Testis (tissue), 3 donors: ENCODE results near the gene NDUFAF3. TPM values are rescaled to one million over a fixed set of nuclear protein-coding genes. Genes with fewer than 3 reads are reported as not detected.
A peak's percentile ranks its signal among the peaks of the same experiment; 100 is the strongest.

Source experiments
- DNase-seq: peaks from one replicate; pipeline ENCODE4 v3.0.0-alpha.2; 2019
- H3K27ac ChIP-seq, 2 donors: fragments of 200-600 bp; sonication (generic); one replicate each; pipeline ENCODE4 v1.5.1; 2019
- H3K27me3 ChIP-seq: fragments of 200-600 bp; sonication (generic); one replicate; pipeline ENCODE4 v1.5.1; 2019
- H3K36me3 ChIP-seq: fragments of 200-600 bp; sonication (generic); one replicate; pipeline ENCODE4 v1.5.1; 2017; ENCODE audit warnings: low read depth; ENCODE audit errors: missing control alignments
- H3K4me1 ChIP-seq: fragments of 200-600 bp; sonication (generic); one replicate; pipeline ENCODE4 v1.5.1; 2019
- H3K4me3 ChIP-seq, 2 donors: fragments of 200-600 bp; sonication (generic); one replicate each; pipeline ENCODE4 v1.5.1; 2017 to 2019
- H3K9me3 ChIP-seq: fragments of 200-600 bp; sonication (generic); one replicate; pipeline ENCODE4 v1.5.1; 2017
- CTCF ChIP-seq, 3 experiments: fragments of 450-650 bp in 2 of 3; fragments of 200-600 bp in 1 of 3; sonication (generic) in 1 of 3; IDR thresholded peaks; one replicate each; pipeline ENCODE4 v1.5.1; 2016 to 2019; ENCODE audit warnings: antibody characterized with exemption in 3 of 3, mild to moderate bottlenecking in 2 of 3, moderate library complexity in 1 of 3
- POLR2A ChIP-seq: fragments of 450-650 bp; IDR thresholded peaks from one replicate; pipeline ENCODE4 v1.6.1; 2017; ENCODE audit warnings: antibody characterized with exemption, mild to moderate bottlenecking, moderate library complexity
- WGBS, 2 donors: methylation state at CpG; one replicate each; pipeline ENCODE4 v1.1.5; 2018; 5-methylcytosine and 5-hydroxymethylcytosine counted together
- intact Hi-C: fragments of 100-400 bp; cut with DNase I; formaldehyde crosslinking; loops from one replicate; pipeline ENCODE4 v1.15.1; 2023; ENCODE audit warnings: low total_unique reads
- polyA plus RNA-seq: library from polyadenylated mRNA; stranded (reverse); fragments of 350-450 nt; fragmentation: Illumina TruSeq; extraction: RNeasy Lipid Tissue Mini Kit (QIAGEN cat#74804); gene quantifications from one replicate; pipeline ENCODE4 v1.2.3, GENCODE V29; 2014; ENCODE audit warnings: low read depth, low replicate concordance; ENCODE audit not compliant: insufficient read depth
- total RNA-seq, 2 donors: library from RNA; depleted of rRNA; stranded (reverse); fragments of >200 nt; gene quantifications; one replicate each; pipeline ENCODE4 v1.2.3, GENCODE V29; 2016

The NDUFAF3 gene
- total and polyA plus RNA-seq, 3 donors from 2014 or later = 324 to 544 (median 416) TPM

GRCh38 chr3:49021213-49021812, 608 bp upstream of the NDUFAF3 start:
- Histone ChIP-seq H3K36me3 (no peaks in the 10 kb centered on the region), H3K27me3 (no peaks in the 10 kb centered on the region), H3K4me3 (peak overlapping the region; percentile 93 to 94), H3K27ac (peak overlapping the region; percentile 99), H3K4me1 (peaks cover 34% of the 10 kb centered on the region), H3K9me3 (no peaks in the 10 kb centered on the region)
- WGBS, 2 donors = 0 to 1% methylated on average over 13 to 47 of the region's 60 CpGs
- intact Hi-C loops = loop anchor here (10.0 kb wide), 2 partner anchors 73 to 253 kb away; partner anchors contain the start of genes C3orf62 and QRICH1
- TF ChIP-seq CTCF (IDR thresholded peaks at IDR 0.05) (no peak), POLR2A (peak; percentile 99)
- DNase-seq = peak; percentile 99

DNA sequence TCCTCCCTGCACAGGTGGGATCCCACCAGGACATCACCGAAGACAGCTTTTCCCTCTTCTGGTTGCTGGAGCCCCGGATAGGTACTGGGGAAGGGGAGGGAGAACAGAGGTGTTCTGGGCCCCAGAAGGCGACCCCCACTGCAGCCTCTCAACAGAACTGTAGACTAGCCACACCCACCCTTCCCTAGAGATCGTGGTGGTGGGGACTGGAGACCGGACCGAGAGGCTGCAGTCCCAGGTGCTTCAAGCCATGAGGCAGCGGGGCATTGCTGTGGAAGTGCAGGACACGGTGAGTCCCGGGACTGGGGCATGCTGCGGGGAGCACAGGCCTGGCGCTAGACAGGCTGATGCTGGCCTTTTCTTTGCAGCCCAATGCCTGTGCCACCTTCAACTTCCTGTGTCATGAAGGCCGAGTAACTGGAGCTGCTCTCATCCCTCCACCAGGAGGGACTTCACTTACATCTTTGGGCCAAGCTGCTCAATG, 809 bp downstream of the NDUFAF3 start:
- Histone ChIP-seq H3K27me3 (no peaks in the 10 kb centered on the region), H3K36me3 (no peaks in the 10 kb centered on the region), H3K4me3 (peak overlapping the region; percentile 93 to 94), H3K9me3 (no peaks in the 10 kb centered on the region), H3K27ac (peak overlapping the region; percentile 99), H3K4me1 (peaks cover 28% of the 10 kb centered on the region)
- DNase-seq = no peak
- intact Hi-C loops = loop anchor here (10.0 kb wide), 2 partner anchors 72 to 252 kb away; partner anchors contain the start of genes C3orf62 and QRICH1
- no peak for TF ChIP-seq POLR2A
- WGBS, 2 donors = 17 to 25% methylated on average over 8 of the region's 12 CpGs

GRCh38 chr3:49023775-49024174, 1.9 kb downstream of the NDUFAF3 start:
- no peaks in the 10 kb centered on the region for H3K36me3 ChIP-seq

GRCh38 chr3:49024449-49024848, 2.5 kb downstream of the NDUFAF3 start:
- no peaks in the 10 kb centered on the region for H3K36me3 ChIP-seq
- intact Hi-C loops = loop anchor here (10.0 kb wide), 2 partner anchors 70 to 250 kb away; partner anchors contain the start of genes C3orf62 and QRICH1
- TF ChIP-seq CTCF (IDR thresholded peaks at IDR 0.05) (no peak), POLR2A (no peak)
- no peak overlapping the region for H3K4me3 ChIP-seq
- no peak for DNase-seq
- H3K27ac ChIP-seq = no peak overlapping the region
- peaks cover 28% of the 10 kb centered on the region for H3K4me1 ChIP-seq
- 71 to 72% methylated on average over 5 of the region's 5 CpGs for WGBS, 2 donors
- H3K27me3 ChIP-seq = no peaks in the 10 kb centered on the region
- H3K9me3 ChIP-seq = no peaks in the 10 kb centered on the region

More at GRCh38 chr3:49023775-49024174, 1.9 kb downstream of the NDUFAF3 start:
- TF ChIP-seq POLR2A (no peak), CTCF (IDR thresholded peaks at IDR 0.05) (no peak)
- Histone ChIP-seq H3K27ac (no peak overlapping the region), H3K9me3 (no peaks in the 10 kb centered on the region), H3K27me3 (no peaks in the 10 kb centered on the region), H3K4me3 (no peak overlapping the region), H3K4me1 (peaks cover 34% of the 10 kb centered on the region)
- WGBS, 2 donors = 80 to 93% methylated on average over 4 of the region's 4 CpGs
- intact Hi-C loops = loop anchor here (10.0 kb wide), 2 partner anchors 71 to 251 kb away; partner anchors contain the start of genes C3orf62 and QRICH1
- DNase-seq = no peak

DNA sequence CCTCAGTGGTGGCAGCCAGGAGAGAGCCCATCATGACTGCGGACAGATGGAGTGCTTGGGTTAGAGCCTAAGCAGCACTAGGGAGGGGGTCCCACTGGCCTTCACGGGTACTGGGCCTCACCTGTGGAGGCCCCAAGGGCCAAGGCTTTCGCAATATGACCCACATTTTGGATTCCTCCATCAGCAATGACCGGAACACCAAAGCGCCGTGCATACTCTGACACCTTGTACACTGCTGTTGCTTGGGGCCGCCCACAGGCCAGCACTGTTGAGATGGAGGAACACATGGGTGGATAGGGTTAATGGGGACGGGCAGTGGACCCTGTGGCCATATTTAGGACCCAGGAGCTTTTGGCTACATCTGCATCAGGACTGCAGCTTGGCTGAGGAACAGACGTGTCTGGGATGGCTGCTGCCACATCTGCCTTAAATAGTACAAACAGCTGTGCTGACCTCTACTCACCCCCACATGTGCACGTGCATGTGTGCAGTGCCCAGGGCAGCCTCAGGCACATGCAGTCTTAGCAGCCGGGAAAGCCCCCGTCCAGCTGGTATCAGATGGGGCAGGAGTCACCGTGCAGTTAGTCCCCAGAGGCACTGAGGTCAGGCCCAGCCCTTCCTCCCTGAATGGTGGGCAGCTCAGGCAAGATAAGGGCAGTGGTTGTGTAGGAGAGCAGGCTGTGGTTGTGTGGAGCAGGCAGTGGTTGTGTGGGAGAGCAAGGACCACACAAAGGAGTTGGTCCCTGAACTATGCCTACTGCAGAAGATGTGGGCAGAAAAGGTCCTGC, 3.3 kb downstream of the NDUFAF3 start:
- Histone ChIP-seq H3K27ac (no peak overlapping the region), H3K27me3 (no peaks in the 10 kb centered on the region), H3K4me3 (no peak overlapping the region), H3K9me3 (no peaks in the 10 kb centered on the region), H3K36me3 (no peaks in the 10 kb centered on the region), H3K4me1 (peaks cover 23% of the 10 kb centered on the region)
- intact Hi-C loops = loop anchor here (10.0 kb wide), 2 partner anchors 70 to 250 kb away; partner anchors contain the start of genes C3orf62 and QRICH1
- no peak for TF ChIP-seq CTCF (IDR thresholded peaks at IDR 0.05)
- WGBS, 2 donors = 48 to 64% methylated on average over 7 to 13 of the region's 13 CpGs
- DNase-seq = no peak
